Stimulated activated memory B cell treated with anti-CD40 and anti-IgM and Interleukin-4, amounts not matched to agents 10 μg/mL and 1 μg/mL and 100 μg/mL, for 72 hours (primary cell): Measurements from ENCODE around the gene BZW1.
A peak's percentile ranks its signal among the peaks of the same experiment; 100 is the strongest.
"Not testable (repeated sequence)": the region's sequence is repeated elsewhere in the genome, so short reads cannot be mapped to it uniquely, and the experiment has no call there.

Experiments
- ATAC-seq: fragments of 150-1000 bp; cut with Tn5 transposase; 2 replicates; pipeline ENCODE4 v1.10.0; 2021
- H3K27ac Mint-ChIP-seq: one replicate; pipeline ENCODE4 v1.8.0; 2022; ENCODE audit warnings: mild to moderate bottlenecking, mixed read lengths
- H3K27me3 Mint-ChIP-seq: one replicate; pipeline ENCODE4 v1.8.0; 2022; ENCODE audit warnings: mixed read lengths
- H3K36me3 Mint-ChIP-seq: one replicate; pipeline ENCODE4 v1.8.0; 2022; ENCODE audit warnings: mixed read lengths
- H3K4me1 Mint-ChIP-seq: one replicate; pipeline ENCODE4 v1.8.0; 2022; ENCODE audit warnings: mixed read lengths
- H3K4me3 Mint-ChIP-seq: one replicate; pipeline ENCODE4 v1.8.0; 2022; ENCODE audit warnings: mild to moderate bottlenecking, moderate library complexity, mixed read lengths
- H3K9me3 Mint-ChIP-seq: one replicate; pipeline ENCODE4 v1.8.0; 2022; ENCODE audit warnings: mixed read lengths

Gene BZW1

DNA sequence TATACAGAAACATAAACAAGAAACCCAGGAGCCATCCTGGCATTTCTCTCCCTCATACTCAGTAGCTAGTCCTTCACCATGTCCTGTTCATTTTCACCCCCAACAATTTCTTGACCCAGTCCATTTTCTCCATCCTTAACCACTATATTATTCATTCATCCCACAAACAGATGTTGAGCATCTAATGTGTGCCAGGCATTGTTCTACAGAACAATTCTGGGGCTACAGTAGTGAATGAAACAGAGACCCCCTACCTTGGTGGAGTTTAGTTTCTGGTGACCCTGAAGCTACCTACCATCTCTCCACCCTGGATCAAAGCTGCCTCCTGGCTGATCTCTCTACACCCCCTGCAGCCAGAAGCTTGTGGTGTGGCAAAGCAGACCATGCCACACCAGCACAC, 27.5 kb upstream of the BZW1 start:
- Mint-ChIP-seq H3K4me1 (no peaks in the 10 kb centered on the region), H3K27me3 (peaks cover 41% of the 10 kb centered on the region), H3K9me3 (no peaks in the 10 kb centered on the region), H3K4me3 (no peak overlapping the region), H3K27ac (no peak overlapping the region), H3K36me3 (no peaks in the 10 kb centered on the region)
- ATAC-seq = no peak

DNA sequence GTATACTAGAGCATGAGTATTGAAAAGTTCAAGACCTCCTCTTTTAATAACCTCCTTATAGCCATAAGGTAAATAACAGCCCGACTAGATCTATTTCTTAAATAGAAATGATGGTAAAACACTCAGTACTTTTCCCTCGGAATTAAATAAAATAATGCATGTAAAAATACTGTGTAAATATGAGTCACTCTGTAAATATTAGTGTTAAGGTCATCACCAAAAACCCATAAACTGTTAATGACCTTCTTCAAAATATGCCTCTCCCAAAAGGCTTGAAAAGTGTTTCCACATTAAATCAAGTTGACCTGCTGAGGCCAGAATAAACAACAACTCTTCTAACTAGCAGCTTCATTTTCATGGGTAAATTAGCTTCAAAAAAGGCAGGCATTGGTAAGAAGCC, 25.3 kb upstream of the BZW1 start:
- H3K4me3 Mint-ChIP-seq = no peak overlapping the region
- H3K9me3 Mint-ChIP-seq = no peaks in the 10 kb centered on the region
- H3K4me1 Mint-ChIP-seq = no peaks in the 10 kb centered on the region
- H3K36me3 Mint-ChIP-seq = no peaks in the 10 kb centered on the region
- ATAC-seq = no peak
- H3K27me3 Mint-ChIP-seq = peaks cover 44% of the 10 kb centered on the region
- no peak overlapping the region for H3K27ac Mint-ChIP-seq

- no peak overlapping the region for H3K27ac Mint-ChIP-seq
- H3K27me3 Mint-ChIP-seq = peaks cover 44% of the 10 kb centered on the region
These were observed 24.9 kb upstream of the BZW1 start for GRCh38 chr2:200786826-200787225.

GRCh38 chr2:200787351-200788120, 24.2 kb upstream of the BZW1 start:
- H3K4me3 Mint-ChIP-seq = no peak overlapping the region
- no peaks in the 10 kb centered on the region for H3K36me3 Mint-ChIP-seq
- no peak overlapping the region for H3K27ac Mint-ChIP-seq
- H3K27me3 Mint-ChIP-seq = peaks cover 44% of the 10 kb centered on the region
- H3K4me1 Mint-ChIP-seq = no peaks in the 10 kb centered on the region
- ATAC-seq = no peak
- no peaks in the 10 kb centered on the region for H3K9me3 Mint-ChIP-seq

More at GRCh38 chr2:200786826-200787225, 24.9 kb upstream of the BZW1 start:
- H3K4me1 Mint-ChIP-seq = no peaks in the 10 kb centered on the region
- H3K9me3 Mint-ChIP-seq = no peaks in the 10 kb centered on the region
- no peak for ATAC-seq
- no peak overlapping the region for H3K4me3 Mint-ChIP-seq
- H3K36me3 Mint-ChIP-seq = no peaks in the 10 kb centered on the region

- no peak overlapping the region for H3K27ac Mint-ChIP-seq
- H3K27me3 Mint-ChIP-seq = peaks cover 44% of the 10 kb centered on the region
- H3K4me1 Mint-ChIP-seq = no peaks in the 10 kb centered on the region
- ATAC-seq = no peak
- H3K9me3 Mint-ChIP-seq = no peaks in the 10 kb centered on the region
- H3K36me3 Mint-ChIP-seq = no peaks in the 10 kb centered on the region
- H3K4me3 Mint-ChIP-seq = no peak overlapping the region
These were observed 23.5 kb upstream of the BZW1 start for GRCh38 chr2:200788121-200788718.

GRCh38 chr2:200790185-200790584, 21.5 kb upstream of the BZW1 start:
- no peaks in the 10 kb centered on the region for H3K4me1 Mint-ChIP-seq
- no peak overlapping the region for H3K27ac Mint-ChIP-seq
- H3K9me3 Mint-ChIP-seq = no peaks in the 10 kb centered on the region
- peaks cover 30% of the 10 kb centered on the region for H3K27me3 Mint-ChIP-seq
- no peak for ATAC-seq
- H3K4me3 Mint-ChIP-seq = no peak overlapping the region
- no peaks in the 10 kb centered on the region for H3K36me3 Mint-ChIP-seq

GRCh38 chr2:200791905-200792304, 19.8 kb upstream of the BZW1 start:
- Mint-ChIP-seq H3K27ac (no peak overlapping the region), H3K9me3 (no peaks in the 10 kb centered on the region), H3K36me3 (no peaks in the 10 kb centered on the region), H3K4me1 (no peaks in the 10 kb centered on the region), H3K4me3 (no peak overlapping the region), H3K27me3 (peaks cover 30% of the 10 kb centered on the region)
- ATAC-seq = no peak

GRCh38 chr2:200794143-200794542, 17.6 kb upstream of the BZW1 start:
- Mint-ChIP-seq H3K9me3 (no peaks in the 10 kb centered on the region), H3K4me3 (no peak overlapping the region), H3K36me3 (no peaks in the 10 kb centered on the region), H3K4me1 (no peaks in the 10 kb centered on the region), H3K27ac (no peak overlapping the region), H3K27me3 (peaks cover 12% of the 10 kb centered on the region)
- no peak for ATAC-seq

DNA sequence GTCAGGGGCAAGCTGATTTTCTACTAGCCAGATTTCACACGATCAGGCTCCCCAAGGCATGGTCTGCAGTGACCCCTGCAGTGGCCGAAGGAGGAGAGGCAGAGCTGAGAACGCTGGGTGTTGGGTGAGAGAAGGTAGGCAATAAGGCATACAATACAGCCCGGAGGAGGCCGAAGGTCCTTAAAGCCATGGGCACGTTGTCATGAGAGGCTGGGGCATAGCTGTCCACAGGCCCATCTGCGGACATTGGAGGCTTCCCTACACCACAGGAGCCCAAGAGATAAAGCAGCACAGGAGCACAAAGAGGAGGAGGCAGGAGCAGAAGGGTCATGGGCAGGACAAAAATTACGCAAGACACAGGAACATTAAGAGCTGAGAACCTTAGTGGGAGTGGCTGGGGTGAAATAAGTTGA, 16.7 kb upstream of the BZW1 start:
- no peaks in the 10 kb centered on the region for H3K9me3 Mint-ChIP-seq
- H3K4me3 Mint-ChIP-seq = no peak overlapping the region
- ATAC-seq = no peak
- peaks cover 7% of the 10 kb centered on the region for H3K27me3 Mint-ChIP-seq
- no peaks in the 10 kb centered on the region for H3K36me3 Mint-ChIP-seq
- H3K4me1 Mint-ChIP-seq = no peaks in the 10 kb centered on the region
- no peak overlapping the region for H3K27ac Mint-ChIP-seq

GRCh38 chr2:200796561-200796960, 15.1 kb upstream of the BZW1 start:
- H3K4me1 Mint-ChIP-seq = no peaks in the 10 kb centered on the region
- H3K27me3 Mint-ChIP-seq = no peaks in the 10 kb centered on the region
- no peaks in the 10 kb centered on the region for H3K9me3 Mint-ChIP-seq
- no peak overlapping the region for H3K27ac Mint-ChIP-seq
- no peak overlapping the region for H3K4me3 Mint-ChIP-seq
- ATAC-seq = no peak
- no peaks in the 10 kb centered on the region for H3K36me3 Mint-ChIP-seq

DNA sequence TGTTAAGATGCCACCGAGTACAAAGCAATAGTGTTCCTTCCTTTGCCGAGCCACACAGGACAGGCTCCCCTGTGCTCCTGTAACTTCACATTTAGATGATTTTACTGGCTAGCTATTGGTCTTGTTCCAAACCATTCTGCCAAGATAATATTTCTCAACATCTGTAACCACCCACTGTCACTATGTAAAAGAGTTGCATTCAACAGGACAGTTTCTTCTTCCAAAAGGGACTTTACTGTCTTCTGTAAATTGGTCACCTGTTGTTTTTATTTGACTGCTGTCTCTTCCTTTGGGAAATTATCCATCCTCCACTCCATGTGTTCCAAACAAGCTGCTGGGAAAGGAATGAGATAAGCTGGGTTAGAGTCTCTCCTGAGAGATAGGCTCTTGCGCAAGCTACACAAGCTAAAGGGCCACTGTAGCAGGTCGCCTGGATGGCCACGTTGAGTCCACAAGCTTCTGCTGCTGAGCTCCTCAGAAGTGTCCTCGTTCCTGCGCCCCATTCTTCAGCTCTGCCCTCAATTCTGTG, 14.4 kb upstream of the BZW1 start:
- H3K27ac Mint-ChIP-seq = no peak overlapping the region
- no peak overlapping the region for H3K4me3 Mint-ChIP-seq
- no peaks in the 10 kb centered on the region for H3K36me3 Mint-ChIP-seq
- no peaks in the 10 kb centered on the region for H3K4me1 Mint-ChIP-seq
- ATAC-seq = no peak
- no peaks in the 10 kb centered on the region for H3K27me3 Mint-ChIP-seq
- H3K9me3 Mint-ChIP-seq = no peaks in the 10 kb centered on the region

GRCh38 chr2:200798514-200798913, 13.2 kb upstream of the BZW1 start:
- H3K27ac Mint-ChIP-seq = no peak overlapping the region
- no peak for ATAC-seq
- no peaks in the 10 kb centered on the region for H3K9me3 Mint-ChIP-seq
- no peaks in the 10 kb centered on the region for H3K4me1 Mint-ChIP-seq
- H3K36me3 Mint-ChIP-seq = no peaks in the 10 kb centered on the region
- H3K27me3 Mint-ChIP-seq = no peaks in the 10 kb centered on the region
- no peak overlapping the region for H3K4me3 Mint-ChIP-seq

- Mint-ChIP-seq H3K4me3 (no peak overlapping the region), H3K27me3 (no peaks in the 10 kb centered on the region), H3K4me1 (no peaks in the 10 kb centered on the region), H3K9me3 (no peaks in the 10 kb centered on the region), H3K36me3 (no peaks in the 10 kb centered on the region), H3K27ac (no peak overlapping the region)
- ATAC-seq = no peak
These were observed 11.3 kb upstream of the BZW1 start for GRCh38 chr2:200800458-200800857.

GRCh38 chr2:200801431-200801830, 10.3 kb upstream of the BZW1 start:
- not testable (repeated sequence) for ATAC-seq, H3K4me1 Mint-ChIP-seq, H3K4me3 Mint-ChIP-seq, H3K27ac Mint-ChIP-seq, H3K27me3 Mint-ChIP-seq, H3K9me3 Mint-ChIP-seq, H3K36me3 Mint-ChIP-seq

GRCh38 chr2:200809506-200810251, 2.0 kb upstream of the BZW1 start:
- Mint-ChIP-seq H3K4me1 (peaks cover 24% of the 10 kb centered on the region), H3K9me3 (no peaks in the 10 kb centered on the region), H3K27ac (peak overlapping the region; percentile 99), H3K4me3 (peak overlapping the region; percentile 91), H3K27me3 (no peaks in the 10 kb centered on the region), H3K36me3 (peaks cover 10% of the 10 kb centered on the region)
- no peak for ATAC-seq
